ENCODE measurements around the gene LCMT1. TPM values are rescaled to one million over a fixed set of nuclear protein-coding genes. Genes with fewer than 3 reads are reported as not detected.
A peak's percentile ranks its signal among the peaks of the same experiment; 100 is the strongest.

LCMT1 gene
- total and polyA plus RNA-seq, 2 donors (not counting 1 experiment from before 2014, with no cell fraction given): 40.8 to 45.8 TPM

GRCh38 chr16:25097276-25097975, 14.1 kb upstream of the LCMT1 start:
- Histone ChIP-seq H3K9ac (ENCODE audit: insufficient read depth, low read length) (no peak overlapping the region), H3K4me2 (ENCODE audit: extremely low read depth, insufficient read depth, low read length) (peak overlapping the region; percentile 4), H3K36me3 (ENCODE audit: control insufficient read depth, insufficient read depth, low read length) (no peaks in the 10 kb centered on the region), H3K27ac (ENCODE audit: insufficient read depth, low read length) (no peak overlapping the region), H3K4me3 (replicated peaks in 1 of 4; ENCODE audit: control extremely low read depth in 1 of 4, insufficient read depth in 1 of 4, low read depth in 3 of 4, low read length in 4 of 4) (no peak overlapping the region), H3K27me3 (ENCODE audit: control insufficient read depth, insufficient read depth, low read length) (no peaks in the 10 kb centered on the region), H3K4me1 (ENCODE audit: control insufficient read depth, extremely low read depth, insufficient read depth, low read length) (peaks cover 2% of the 10 kb centered on the region), H2AFZ (ENCODE audit: low read length) (no peak overlapping the region), H3K79me2 (ENCODE audit: control insufficient read depth, insufficient read depth, low read length) (no peaks in the 10 kb centered on the region), H4K20me1 (ENCODE audit: control insufficient read depth, extremely low read depth, insufficient read depth, low read length) (no peaks in the 10 kb centered on the region), H3K9me3 (ENCODE audit: control insufficient read depth, insufficient read depth, low read depth, low read length) (no peaks in the 10 kb centered on the region)
- no peak for TF ChIP-seq EZH2 (IDR thresholded peaks at IDR 0.05; ENCODE audit: low read length, missing control alignments)
- TF ChIP-seq, protein P1, sequence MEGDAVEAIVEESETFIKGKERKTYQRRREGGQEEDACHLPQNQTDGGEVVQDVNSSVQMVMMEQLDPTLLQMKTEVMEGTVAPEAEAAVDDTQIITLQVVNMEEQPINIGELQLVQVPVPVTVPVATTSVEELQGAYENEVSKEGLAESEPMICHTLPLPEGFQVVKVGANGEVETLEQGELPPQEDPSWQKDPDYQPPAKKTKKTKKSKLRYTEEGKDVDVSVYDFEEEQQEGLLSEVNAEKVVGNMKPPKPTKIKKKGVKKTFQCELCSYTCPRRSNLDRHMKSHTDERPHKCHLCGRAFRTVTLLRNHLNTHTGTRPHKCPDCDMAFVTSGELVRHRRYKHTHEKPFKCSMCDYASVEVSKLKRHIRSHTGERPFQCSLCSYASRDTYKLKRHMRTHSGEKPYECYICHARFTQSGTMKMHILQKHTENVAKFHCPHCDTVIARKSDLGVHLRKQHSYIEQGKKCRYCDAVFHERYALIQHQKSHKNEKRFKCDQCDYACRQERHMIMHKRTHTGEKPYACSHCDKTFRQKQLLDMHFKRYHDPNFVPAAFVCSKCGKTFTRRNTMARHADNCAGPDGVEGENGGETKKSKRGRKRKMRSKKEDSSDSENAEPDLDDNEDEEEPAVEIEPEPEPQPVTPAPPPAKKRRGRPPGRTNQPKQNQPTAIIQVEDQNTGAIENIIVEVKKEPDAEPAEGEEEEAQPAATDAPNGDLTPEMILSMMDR (conservative IDR thresholded peaks at IDR 0.05 in 1 of 2, IDR thresholded peaks at IDR 0.05 in 1 of 2; ENCODE audit: low read depth in 1 of 2, low read length in 2 of 2): no peak
- peak; percentile 7 to 67 for DNase-seq (ENCODE audit: low read depth in 2 of 2)

DNA sequence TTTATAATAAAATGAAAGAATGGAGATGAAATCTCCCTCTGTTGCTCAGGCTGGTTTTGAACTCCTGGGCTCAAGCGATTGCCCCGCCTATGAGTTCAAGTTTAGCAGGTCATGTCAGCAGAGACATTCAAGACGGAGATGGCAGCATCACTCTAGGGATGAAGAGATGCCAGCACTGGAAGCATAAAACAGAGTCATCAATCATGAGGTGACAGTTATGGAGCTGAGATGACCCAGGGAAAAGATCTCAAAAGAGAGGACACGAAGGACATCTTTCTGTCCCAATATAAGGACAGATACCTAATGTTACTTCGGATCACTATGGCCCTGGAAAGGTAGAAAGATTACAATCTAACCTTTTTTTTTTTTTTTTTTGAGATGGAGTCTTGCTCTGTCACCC, 11.0 kb upstream of the LCMT1 start:
- no peak overlapping the region for H3K4me3 ChIP-seq (replicated peaks in 1 of 4; ENCODE audit: control extremely low read depth in 1 of 4, insufficient read depth in 1 of 4, low read depth in 3 of 4, low read length in 4 of 4)
- H3K4me1 ChIP-seq (ENCODE audit: control insufficient read depth, extremely low read depth, insufficient read depth, low read length): peaks cover 2% of the 10 kb centered on the region
- DNase-seq (ENCODE audit: low read depth in 2 of 2): no peak
- no peaks in the 10 kb centered on the region for H4K20me1 ChIP-seq (ENCODE audit: control insufficient read depth, extremely low read depth, insufficient read depth, low read length)
- no peak overlapping the region for H2AFZ ChIP-seq (ENCODE audit: low read length)
- H3K9me3 ChIP-seq (ENCODE audit: control insufficient read depth, insufficient read depth, low read depth, low read length): no peaks in the 10 kb centered on the region
- H3K27me3 ChIP-seq (ENCODE audit: control insufficient read depth, insufficient read depth, low read length): no peaks in the 10 kb centered on the region
- no peak overlapping the region for H3K9ac ChIP-seq (ENCODE audit: insufficient read depth, low read length)
- no peak overlapping the region for H3K27ac ChIP-seq (ENCODE audit: insufficient read depth, low read length)
- no peaks in the 10 kb centered on the region for H3K36me3 ChIP-seq (ENCODE audit: control insufficient read depth, insufficient read depth, low read length)
- no peak overlapping the region for H3K4me2 ChIP-seq (ENCODE audit: extremely low read depth, insufficient read depth, low read length)
- TF ChIP-seq, protein P1 (conservative IDR thresholded peaks at IDR 0.05 in 1 of 2, IDR thresholded peaks at IDR 0.05 in 1 of 2; ENCODE audit: low read depth in 1 of 2, low read length in 2 of 2): no peak
- no peak for TF ChIP-seq EZH2 (IDR thresholded peaks at IDR 0.05; ENCODE audit: low read length, missing control alignments)
- no peaks in the 10 kb centered on the region for H3K79me2 ChIP-seq (ENCODE audit: control insufficient read depth, insufficient read depth, low read length)

DNA sequence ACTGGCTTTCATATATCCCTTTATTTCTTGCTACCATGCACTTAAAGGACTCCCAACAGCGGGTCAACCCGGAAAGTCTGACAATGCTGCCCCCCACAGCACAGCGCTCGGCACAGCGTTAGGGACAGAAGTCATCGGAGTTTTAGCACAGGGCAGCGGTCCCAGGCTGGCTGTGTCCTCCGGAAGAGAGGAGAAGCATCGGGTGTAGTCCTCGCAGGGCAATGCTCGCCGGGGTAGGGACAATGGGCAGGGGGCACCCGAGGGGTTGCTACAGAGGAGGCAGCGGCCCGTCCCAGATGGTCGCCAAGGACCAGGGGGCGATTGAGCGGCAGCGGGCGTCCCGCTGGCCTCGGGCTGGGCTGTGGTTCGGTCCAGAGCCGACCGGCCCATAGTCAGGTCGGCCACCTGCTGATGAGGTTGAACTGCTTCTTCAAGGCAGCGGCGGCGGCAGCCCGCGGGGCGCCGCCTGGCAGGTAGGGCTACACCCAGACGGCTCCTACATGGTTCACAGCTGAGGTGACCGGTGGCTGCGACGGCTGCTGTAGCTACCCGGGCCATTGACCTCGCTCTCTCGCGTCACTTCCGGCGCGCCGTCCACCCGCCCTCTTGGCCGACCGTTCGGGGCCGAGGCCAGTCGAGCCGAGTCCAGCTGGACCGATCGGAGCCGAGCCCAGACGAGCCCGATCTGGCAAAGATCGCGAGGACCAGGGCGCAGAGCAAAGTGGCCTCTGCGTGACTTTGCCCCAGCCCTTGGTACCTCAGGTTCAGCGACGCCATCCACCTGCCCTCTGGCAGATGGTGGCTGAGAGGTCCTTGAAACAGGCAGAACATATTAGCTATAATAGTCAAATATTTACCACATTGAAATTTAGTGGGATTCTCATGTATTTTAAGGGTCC, 4.7 kb upstream of the LCMT1 start:
- Histone ChIP-seq H3K9ac (ENCODE audit: insufficient read depth, low read length) (peak overlapping the region; percentile 77), H3K9me3 (ENCODE audit: control insufficient read depth, insufficient read depth, low read depth, low read length) (no peaks in the 10 kb centered on the region), H3K36me3 (ENCODE audit: control insufficient read depth, insufficient read depth, low read length) (no peaks in the 10 kb centered on the region), H3K27ac (ENCODE audit: insufficient read depth, low read length) (peak overlapping the region; percentile 71), H2AFZ (ENCODE audit: low read length) (peak overlapping the region; percentile 56), H3K27me3 (ENCODE audit: control insufficient read depth, insufficient read depth, low read length) (no peaks in the 10 kb centered on the region), H3K79me2 (ENCODE audit: control insufficient read depth, insufficient read depth, low read length) (peaks cover 2% of the 10 kb centered on the region), H3K4me2 (ENCODE audit: extremely low read depth, insufficient read depth, low read length) (peak overlapping the region; percentile 95), H3K4me1 (ENCODE audit: control insufficient read depth, extremely low read depth, insufficient read depth, low read length) (peaks cover 7% of the 10 kb centered on the region), H4K20me1 (ENCODE audit: control insufficient read depth, extremely low read depth, insufficient read depth, low read length) (no peaks in the 10 kb centered on the region), H3K4me3 (replicated peaks in 1 of 4; ENCODE audit: control extremely low read depth in 1 of 4, insufficient read depth in 1 of 4, low read depth in 3 of 4, low read length in 4 of 4) (peak overlapping the region; percentile 48 to 90 (median 64))
- no peak for TF ChIP-seq EZH2 (IDR thresholded peaks at IDR 0.05; ENCODE audit: low read length, missing control alignments)
- TF ChIP-seq, protein P1 (conservative IDR thresholded peaks at IDR 0.05 in 1 of 2, IDR thresholded peaks at IDR 0.05 in 1 of 2; ENCODE audit: low read depth in 1 of 2, low read length in 2 of 2): peak; percentile 5 to 13
- peak; percentile 83 to 88 for DNase-seq (ENCODE audit: low read depth in 2 of 2)
